GM21717 (cell line): ENCODE data around the gene PDE4D.

Experiments
- ATAC-seq: cut with Tn5 transposase; IDR thresholded peaks from one replicate; pipeline ENCODE4 v1.9.1; 2021; ENCODE audit warnings: mild to moderate bottlenecking, moderate library complexity; ENCODE audit not compliant: unreplicated experiment

Gene PDE4D

GRCh38 chr5:59193616-59194319, 699.8 kb downstream of the PDE4D start:
- no peak for ATAC-seq

DNA sequence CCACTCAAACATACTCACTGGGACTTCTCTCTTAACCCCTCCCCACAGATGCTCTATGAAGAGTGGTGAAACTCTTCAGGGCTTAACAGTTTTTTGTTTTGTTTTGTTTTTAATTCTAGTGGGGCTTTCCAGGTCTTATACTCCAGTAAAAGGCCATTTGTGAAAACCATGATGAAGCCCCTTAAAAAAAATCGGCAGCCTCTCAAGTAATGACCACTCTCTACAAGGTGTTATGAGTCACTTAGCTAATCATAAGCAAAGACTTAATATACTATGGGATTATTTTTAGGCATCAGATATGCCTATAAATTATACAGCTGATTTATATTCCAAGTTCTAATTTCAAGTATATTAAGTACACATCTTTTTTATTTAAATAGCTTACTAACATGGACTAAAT, 702.8 kb downstream of the PDE4D start:
- no peak for ATAC-seq

DNA sequence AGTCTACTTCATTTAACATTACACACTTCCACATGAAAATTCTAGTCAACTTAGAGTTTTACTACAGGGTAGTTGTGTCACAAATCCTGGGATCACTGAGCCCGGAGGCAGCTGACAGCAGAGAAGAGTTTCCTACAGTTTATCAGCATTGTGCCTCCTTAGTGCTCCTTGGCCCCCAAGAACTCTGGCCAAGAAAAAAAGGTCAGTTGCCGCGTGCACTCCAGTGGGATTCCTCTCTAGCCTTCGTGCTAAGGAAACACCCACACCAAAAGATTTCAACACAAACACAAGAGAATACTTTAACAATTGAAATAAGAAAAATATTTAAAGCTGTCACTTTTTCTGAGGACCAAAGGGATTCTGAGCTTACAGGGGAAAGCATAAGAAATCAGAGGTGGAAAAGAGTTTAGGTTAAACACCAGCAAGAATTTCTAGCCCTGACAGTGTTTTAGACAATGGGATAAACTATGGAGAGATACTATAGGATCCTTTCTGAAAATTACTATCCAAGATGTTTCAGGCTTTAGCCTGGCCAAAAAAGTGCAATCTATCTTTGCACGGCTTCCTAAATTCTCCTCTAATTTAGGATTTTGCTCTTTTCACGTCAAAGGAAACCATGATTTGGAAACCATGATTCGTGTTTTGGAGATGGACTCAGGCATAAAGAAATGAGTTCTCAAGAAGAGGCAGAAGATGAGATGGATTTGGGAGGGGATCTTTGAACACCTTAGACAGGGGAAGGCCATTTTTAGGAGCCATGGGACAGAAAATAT, 703.9 kb downstream of the PDE4D start:
- ATAC-seq, result no peak

DNA sequence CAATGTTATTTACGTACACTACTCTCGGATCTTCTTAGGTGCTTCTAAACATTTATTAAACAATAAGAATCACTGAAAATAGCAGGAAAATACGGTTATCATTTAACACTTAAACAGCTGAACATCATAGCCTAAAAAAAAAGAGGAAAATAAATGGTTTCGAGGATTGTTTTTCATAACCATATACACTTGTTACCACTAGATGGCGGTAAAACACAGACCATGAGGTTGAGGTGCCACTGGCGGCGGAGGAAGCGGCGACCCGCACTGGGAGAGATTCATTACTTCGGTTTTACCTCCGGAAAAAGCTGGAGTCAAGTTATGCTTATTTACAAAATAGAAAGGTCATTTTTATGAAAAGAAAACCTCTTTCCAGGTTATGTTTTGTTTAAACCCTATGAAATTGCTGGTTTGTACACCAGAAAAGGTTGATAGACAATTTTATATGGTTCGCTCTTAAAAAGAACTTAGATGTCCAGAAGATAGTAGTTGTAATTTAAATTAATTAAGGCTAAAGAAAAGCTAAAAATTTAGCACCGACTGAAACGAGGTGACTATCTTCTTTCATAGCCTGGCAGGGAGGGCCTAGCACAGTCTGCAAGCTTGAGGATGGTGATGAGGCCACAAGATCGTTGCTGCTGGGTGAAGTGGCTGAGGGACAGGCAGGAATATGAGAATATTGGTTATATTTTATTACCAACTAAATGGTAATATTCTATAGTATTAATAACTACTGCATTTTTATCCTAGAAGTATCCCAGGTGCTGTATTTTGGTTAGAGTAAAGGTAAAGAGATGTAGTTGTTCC, 704.9 kb downstream of the PDE4D start:
- peak; percentile 56 for ATAC-seq

GRCh38 chr5:59187857-59188256, 705.7 kb downstream of the PDE4D start:
- ATAC-seq, result peak; percentile 71

- ATAC-seq, result no peak
Observed at GRCh38 chr5:59186623-59187022, 706.9 kb downstream of the PDE4D start.

GRCh38 chr5:59185757-59186385, 707.7 kb downstream of the PDE4D start:
- ATAC-seq, result no peak

DNA sequence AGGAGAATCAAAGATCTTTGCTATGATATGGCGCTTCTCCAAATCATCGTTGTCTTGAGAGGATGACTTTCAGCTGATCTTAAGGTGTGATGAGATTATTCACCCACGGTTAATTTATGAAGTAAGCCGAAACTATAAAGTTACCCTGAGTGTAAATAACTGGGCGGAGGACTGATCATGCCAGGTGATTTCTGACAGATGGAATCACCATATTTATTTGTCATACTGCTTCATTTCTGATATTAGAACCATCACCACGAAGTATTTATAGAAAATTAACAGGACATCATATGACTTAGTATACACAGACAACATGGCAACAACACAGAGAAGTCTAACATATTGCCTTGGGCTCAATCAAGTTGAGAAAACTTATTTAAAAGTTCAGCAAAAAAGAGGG, 708.8 kb downstream of the PDE4D start:
- no peak for ATAC-seq

DNA sequence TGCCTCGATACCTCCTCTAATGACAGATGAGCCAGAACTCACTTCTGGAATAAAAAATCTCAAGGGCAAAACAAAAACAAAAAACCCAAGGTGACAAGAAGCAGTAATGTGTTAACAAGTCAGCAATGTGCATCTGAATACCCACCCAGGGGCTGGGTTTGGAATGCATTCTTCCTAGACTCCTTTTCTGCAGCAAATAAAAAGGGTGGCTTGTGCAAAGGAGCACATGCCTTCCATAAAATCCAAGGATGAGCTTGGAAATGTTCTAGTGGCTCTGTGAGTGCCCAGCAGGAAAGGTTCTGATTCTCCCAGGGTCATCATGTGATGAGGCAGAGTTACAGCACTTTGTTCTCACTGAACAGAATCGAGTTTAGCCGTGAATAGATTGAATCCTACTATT, 710.8 kb downstream of the PDE4D start:
- ATAC-seq, result no peak

DNA sequence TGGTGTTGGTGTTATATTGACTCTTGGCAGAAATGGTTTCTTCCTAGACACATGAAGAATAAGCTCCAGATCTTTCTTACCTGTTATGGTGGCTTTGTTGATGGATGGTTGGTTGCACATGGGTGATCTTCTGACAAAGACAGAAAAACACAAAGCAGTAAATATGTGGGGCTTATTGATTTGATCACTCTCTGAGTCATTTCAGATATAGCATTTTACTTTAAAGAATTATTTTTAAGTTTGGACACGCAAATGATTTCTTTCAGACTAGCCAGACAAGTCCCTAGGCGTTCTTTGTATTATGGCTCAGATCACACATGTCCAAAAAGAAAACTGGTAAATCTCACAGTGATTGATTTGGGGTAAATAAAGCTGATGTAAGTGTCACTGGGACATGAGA, 713.0 kb downstream of the PDE4D start:
- peak; percentile 81 for ATAC-seq

DNA sequence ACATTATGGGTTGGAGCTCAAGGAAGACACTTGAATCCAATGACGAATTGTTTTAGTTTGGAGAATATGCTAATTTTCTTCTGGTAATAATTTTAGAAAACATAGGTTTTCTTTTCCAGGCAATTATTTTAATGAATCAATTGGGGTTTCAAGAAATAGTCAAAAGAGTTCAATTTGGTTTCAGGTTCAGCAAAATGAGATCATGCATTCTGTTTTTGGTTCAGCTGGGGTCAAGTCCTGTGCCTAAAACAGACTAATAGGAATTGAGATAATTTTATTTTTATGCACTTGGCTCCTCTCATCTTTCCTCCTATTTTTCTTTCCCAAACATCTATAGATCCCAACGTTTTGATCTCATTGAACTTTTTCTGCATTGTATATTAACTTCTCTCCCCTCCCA, 713.8 kb downstream of the PDE4D start:
- ATAC-seq, result no peak

- ATAC-seq, result peak; percentile 20
Observed at GRCh38 chr5:59178482-59178881, 715.0 kb downstream of the PDE4D start.

DNA sequence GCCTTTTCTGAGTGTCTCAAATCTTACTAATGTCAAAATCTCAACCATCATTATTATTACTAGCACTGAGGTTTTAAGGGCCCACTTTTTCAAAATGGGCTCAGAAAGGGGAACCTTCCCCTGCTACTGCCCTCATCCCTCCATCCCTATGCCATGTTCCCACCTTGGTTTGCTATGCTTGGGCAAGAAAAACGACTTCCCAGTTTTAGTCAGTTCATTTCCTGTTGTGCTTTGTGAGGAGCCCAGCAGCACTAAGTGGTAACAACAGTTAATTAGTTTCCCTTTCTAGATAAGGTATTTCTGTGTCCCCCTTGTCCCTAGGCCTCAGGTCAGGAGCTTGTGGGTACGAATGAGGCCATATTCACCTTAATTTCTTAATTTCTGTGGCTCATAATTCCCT, 715.5 kb downstream of the PDE4D start:
- ATAC-seq, result peak; percentile 44

GRCh38 chr5:59177644-59178043, 715.9 kb downstream of the PDE4D start:
- ATAC-seq, result peak; percentile 1

- ATAC-seq, result peak; percentile 46
Observed at GRCh38 chr5:59174248-59174844, 719.2 kb downstream of the PDE4D start.

DNA sequence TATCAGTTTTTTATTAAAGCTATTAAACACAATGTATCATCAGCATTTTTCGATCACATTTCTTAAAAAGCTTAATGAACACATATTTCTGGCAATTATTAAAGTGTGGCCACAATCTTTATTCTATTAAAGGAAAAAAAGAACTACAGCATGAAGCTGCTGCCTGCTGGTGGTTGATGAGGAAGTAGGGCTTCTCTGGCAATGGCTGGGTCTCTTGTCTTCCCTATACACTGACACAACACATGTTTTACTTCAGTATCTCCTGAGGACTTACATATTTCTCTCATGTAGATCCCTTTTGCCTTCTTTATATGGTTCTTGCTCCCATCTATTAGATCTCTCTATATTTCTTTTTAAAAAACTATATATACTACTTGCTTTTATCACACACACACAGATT, 719.9 kb downstream of the PDE4D start:
- no peak for ATAC-seq

DNA sequence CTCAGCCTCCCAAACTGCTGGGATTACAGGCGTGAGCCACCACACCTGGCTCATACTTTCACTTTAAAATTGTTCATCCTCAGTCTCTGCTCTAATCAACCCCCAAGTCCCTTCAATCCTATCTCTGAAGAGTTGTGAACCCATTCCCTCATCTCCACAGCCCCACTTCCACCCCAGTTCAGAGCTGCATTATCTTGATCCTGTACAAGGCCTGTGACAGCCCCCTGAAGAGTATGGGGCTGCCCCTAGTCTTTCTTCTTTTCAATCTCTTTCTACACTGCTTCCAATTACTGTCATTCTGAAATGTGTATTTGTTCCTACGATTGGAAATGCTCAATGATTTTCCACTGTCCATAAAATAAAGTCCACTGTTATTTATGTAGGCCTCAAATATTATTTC, 722.4 kb downstream of the PDE4D start:
- no peak for ATAC-seq

DNA sequence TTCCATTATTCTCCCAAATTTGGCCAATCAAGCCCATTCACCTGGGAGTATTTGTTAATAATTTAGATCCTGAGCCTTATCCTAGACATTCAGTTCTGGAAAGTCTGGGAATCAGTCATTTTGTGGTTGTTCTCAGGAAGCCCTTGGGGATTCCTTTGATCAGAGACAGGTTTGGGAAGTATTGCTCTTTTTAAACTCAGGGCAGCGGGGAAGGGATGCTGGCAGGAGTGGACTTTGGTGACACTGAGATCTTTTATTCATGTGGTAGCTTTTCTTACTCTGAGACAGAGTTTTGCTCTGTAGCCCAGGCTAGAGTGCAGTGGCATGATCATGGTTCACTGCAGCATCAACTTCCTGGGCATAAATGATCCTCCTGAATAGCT, 723.8 kb downstream of the PDE4D start:
- no peak for ATAC-seq

DNA sequence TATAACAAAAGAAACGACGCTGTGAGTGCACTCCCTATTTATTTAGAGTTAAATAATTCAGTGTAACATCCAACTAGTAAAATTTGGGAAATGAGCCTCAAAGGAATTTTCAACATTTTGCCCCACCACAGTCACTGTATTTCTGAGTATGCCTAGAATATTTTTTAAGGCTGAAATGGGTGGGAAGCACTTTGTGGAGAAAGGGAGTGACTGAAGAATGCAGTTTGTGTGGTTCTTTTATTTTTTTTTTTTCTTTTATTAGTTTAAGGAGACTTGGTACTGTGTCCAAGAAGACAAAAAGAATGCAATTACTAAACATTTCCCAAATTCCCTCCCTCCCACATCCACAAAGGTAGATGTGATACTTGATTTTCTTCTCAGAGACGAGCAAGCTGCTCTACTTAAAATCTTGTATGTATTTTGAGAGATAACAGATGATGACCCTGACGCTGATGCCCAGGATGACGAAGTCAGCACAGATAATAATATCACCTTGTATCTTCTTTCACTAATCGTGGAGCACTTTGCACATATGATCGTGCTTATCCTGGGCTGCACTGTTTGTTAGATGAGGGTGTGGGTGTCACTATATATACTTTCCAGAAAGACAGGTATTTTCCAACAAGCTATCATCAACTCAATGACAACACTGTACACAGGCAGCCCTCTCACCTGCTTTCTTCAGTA, 724.3 kb downstream of the PDE4D start:
- no peak for ATAC-seq

GRCh38 chr5:59168067-59168466, 725.5 kb downstream of the PDE4D start:
- ATAC-seq, result no peak
